ENCODE data around the gene NUDT19. TPM values are rescaled to one million over a fixed set of nuclear protein-coding genes. Genes with fewer than 3 reads are reported as not detected.

NUDT19 gene
- total and polyA plus RNA-seq, 10 of the 15 experiments (the other 5 are each of a cell fraction or from before 2014, with no cell fraction given), result 8.5 to 31.0 (median 17.0) TPM

- Histone ChIP-seq H3K79me2 (ENCODE audit: control insufficient read depth, insufficient read depth, low read length) (peaks cover 16% of the 10 kb centered on the region), H3K4me1 (ENCODE audit: control insufficient read depth, insufficient read depth, low read length) (peaks cover 6% of the 10 kb centered on the region; the same call in 1 of the 2 replicates), H3K9ac (ENCODE audit: control insufficient read depth, insufficient read depth, low read length) (no peak overlapping the region), H3K36me3 (ENCODE audit: control insufficient read depth in 2 of 2, insufficient read depth in 2 of 2, low read length in 1 of 2) (no peaks in the 10 kb centered on the region), H3K27me3 (replicated peaks in 1 of 2; ENCODE audit: control insufficient read depth in 2 of 2, insufficient read depth in 2 of 2, low read length in 1 of 2) (no peaks in the 10 kb centered on the region), H3K4me2 (ENCODE audit: control insufficient read depth, insufficient read depth) (no peak overlapping the region), H3K4me3 (no peak overlapping the region), H4K20me1 (ENCODE audit: control insufficient read depth, insufficient read depth) (no peaks in the 10 kb centered on the region), H2AFZ (ENCODE audit: control insufficient read depth, low read depth, low read length) (no peak overlapping the region), H3K27ac (ENCODE audit: control insufficient read depth, insufficient read depth) (no peak overlapping the region), H3K9me3 (replicated peaks; ENCODE audit: control insufficient read depth, insufficient read depth, low read length) (no peaks in the 10 kb centered on the region)
- ChIA-PET RAD21 (ENCODE audit: unreplicated experiment) (no interaction called here), SMC1A (ENCODE audit: uncharacterized antibody, unreplicated experiment) (interaction anchor here (1.2 kb wide), 1 partner anchor 88 kb away, joined by 3 read pairs; no protein-coding TSS in a partner anchor), CTCF (interaction anchor here (1.0 kb wide), 1 partner anchor 14 kb away, joined by 4 read pairs; no protein-coding TSS in a partner anchor), POLR2A (interaction anchor here (0.7 kb wide), 1 partner anchor 412 kb away, joined by 3 read pairs; no protein-coding TSS in a partner anchor)
- DNase-seq (ENCODE audit: low read depth, low spot score), result no peak
- 88% methylated on average over 4 of the region's 4 CpGs for WGBS (ENCODE audit: insufficient coverage, insufficient replicate concordance, low lambda C conversion rate, missing lambda C conversion rate)
- FAIRE-seq, result no peak
- in situ Hi-C loops (cut with MboI), result no loop called here
- ATAC-seq, result no peak
- intact Hi-C loops (cut with micrococcal nuclease; ENCODE audit: unreplicated experiment), result no loop called here
- no TSS peak for BruUV-seq (replicated peaks)
- TF ChIP-seq GATAD2B (conservative IDR thresholded peaks at IDR 0.05; ENCODE audit: low read depth), result no peak
- TF ChIP-seq ZNF217 (IDR thresholded peaks at IDR 0.05), result no peak
- TF ChIP-seq STAT1 (conservative IDR thresholded peaks at IDR 0.05), result no peak
- TF ChIP-seq REST (IDR thresholded peaks at IDR 0.05; ENCODE audit: low read depth, low read length), result no peak
- TF ChIP-seq ESRRA (IDR thresholded peaks at IDR 0.05; ENCODE audit: low read length), result no peak
- no peak for TF ChIP-seq HDAC6 (IDR thresholded peaks at IDR 0.05; ENCODE audit: unreplicated experiment)
Observed at GRCh38 chr19:32687681-32688080, 3.9 kb upstream of the NUDT19 start.
